Ovary (tissue), 9 donors: Measurements from ENCODE around the gene NFIB. TPM values are rescaled to one million over a fixed set of nuclear protein-coding genes. Genes with fewer than 3 reads are reported as not detected.

ENCODE experiments used
- DNase-seq, 5 donors: peaks; one replicate each; pipeline ENCODE4 v3.0.0-alpha.2; 2019 to 2020
- H3K27ac ChIP-seq, 2 donors: fragments of 200-600 bp; one replicate each; pipeline versions ENCODE4 v1.5.1 to v1.8.0; 2019 to 2022
- H3K27me3 ChIP-seq: fragments of 200-600 bp; one replicate; pipeline ENCODE4 v1.8.0; 2022
- H3K36me3 ChIP-seq: fragments of 200-600 bp; sonication (generic); one replicate; pipeline ENCODE4 v1.5.1; 2019
- H3K4me1 ChIP-seq: one replicate; pipeline ENCODE4 v1.8.1; 2013; ENCODE audit warnings: mild to moderate bottlenecking, moderate library complexity; ENCODE audit not compliant: insufficient read depth
- H3K4me3 ChIP-seq: fragments of 200-600 bp; sonication (generic); one replicate; pipeline ENCODE4 v1.5.1; 2017
- H3K9me3 ChIP-seq, 2 donors: fragments of 200-600 bp in 1 of 2; sonication (generic) in 1 of 2; one replicate each; pipeline versions ENCODE4 v1.5.1 to v1.8.1; 2013 to 2019; ENCODE audit warnings: mild to moderate bottlenecking in 1 of 2, moderate library complexity in 1 of 2
- EP300 ChIP-seq: sonication (generic); formaldehyde crosslinking; IDR thresholded peaks from one replicate; pipeline ENCODE4 v1.6.1; 2017; ENCODE audit warnings: antibody characterized with exemption
- POLR2A ChIP-seq: fragments of 450-650 bp; IDR thresholded peaks from one replicate; pipeline ENCODE4 v1.6.1; 2017; ENCODE audit warnings: antibody characterized with exemption, mild to moderate bottlenecking, moderate library complexity
- WGBS, 3 donors: extraction: QIAGEN DNeasy Blood & Tissue Kit in 1 of 3; methylation state at CpG; one replicate each; pipeline versions ENCODE4 v1.1.5 to v1.1.7; 2013 to 2017; 5-methylcytosine and 5-hydroxymethylcytosine counted together
- intact Hi-C, 4 donors: fragments of 100-400 bp; cut with DNase I; formaldehyde crosslinking; loops; one replicate each; pipeline versions ENCODE4 v1.11.0 to v1.15.1; 2022 to 2023
- polyA plus RNA-seq, 2 donors: library from polyadenylated mRNA; stranded (reverse); fragments of 200-250 nt in 1 of 2; fragments of 350-450 nt in 1 of 2; fragmentation: Illumina TruSeq in 1 of 2; extraction: RNeasy Lipid Tissue Mini Kit (QIAGEN cat#74804) in 1 of 2; gene quantifications; one replicate each; pipeline ENCODE4 v1.2.3, GENCODE V29; 2013 to 2014
- total RNA-seq, 7 donors: library from RNA; depleted of rRNA in 2 of 7; stranded (reverse); fragments of >200 nt in 2 of 7; fragmentation: NEBNext Ultra II Directional in 3 of 7; extraction: Animal tissue kit (Norgen Biotek cat#: 25700) in 3 of 7; gene quantifications; one replicate each; pipeline versions ENCODE4 v1.1.0 to v1.2.4, GENCODE V29; 2016 to 2023
- TF ChIP-seq, protein P1 (sequence below), 3 donors: fragments of 450-650 bp in 2 of 3; fragments of 200-600 bp in 1 of 3; IDR thresholded peaks; one replicate each; pipeline versions ENCODE4 v1.5.1 to v1.8.0; 2016 to 2022; ENCODE audit warnings: antibody characterized with exemption in 3 of 3, mild to moderate bottlenecking in 1 of 3
- donor health status: DM: no; HTN: no; CAD: no; lungs with moderate emphysema.
- donor health status: DM: no; HTN: no; CAD: no.
- donor health status: Bipolar disorder and iron deficiency.
- donor health status: DM: yes; HTN: yes; CAD: no.
- donor health status: DM: no; HTN: no; CAD: no.
- donor health status: DM: yes; HTN: yes; CAD: no.

NFIB gene
- total and polyA plus RNA-seq, 9 donors = 8.7 to 111 (median 53.2) TPM

DNA sequence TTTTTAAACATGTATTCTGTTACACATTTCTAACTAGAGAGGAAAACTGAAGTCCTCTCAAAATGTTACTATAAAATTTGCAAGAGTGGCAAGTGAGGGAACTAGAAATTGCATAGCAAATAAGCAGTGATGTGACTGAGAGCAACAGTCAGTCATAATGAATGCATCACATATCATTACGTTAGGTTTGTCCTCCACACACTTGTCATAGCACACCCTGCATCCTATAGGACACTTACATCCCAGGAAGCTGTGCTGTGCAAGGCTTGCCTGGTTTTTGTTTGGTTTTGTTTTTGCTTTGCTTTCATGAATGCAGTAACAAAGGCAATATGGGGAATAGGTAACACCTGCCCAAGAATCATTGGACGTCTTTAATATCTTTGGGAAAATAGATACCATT lies 10.8 kb downstream of the NFIB start:
- no peaks in the 10 kb centered on the region for H3K9me3 ChIP-seq
- intact Hi-C loops = no loop called here
- TF ChIP-seq, protein P1, sequence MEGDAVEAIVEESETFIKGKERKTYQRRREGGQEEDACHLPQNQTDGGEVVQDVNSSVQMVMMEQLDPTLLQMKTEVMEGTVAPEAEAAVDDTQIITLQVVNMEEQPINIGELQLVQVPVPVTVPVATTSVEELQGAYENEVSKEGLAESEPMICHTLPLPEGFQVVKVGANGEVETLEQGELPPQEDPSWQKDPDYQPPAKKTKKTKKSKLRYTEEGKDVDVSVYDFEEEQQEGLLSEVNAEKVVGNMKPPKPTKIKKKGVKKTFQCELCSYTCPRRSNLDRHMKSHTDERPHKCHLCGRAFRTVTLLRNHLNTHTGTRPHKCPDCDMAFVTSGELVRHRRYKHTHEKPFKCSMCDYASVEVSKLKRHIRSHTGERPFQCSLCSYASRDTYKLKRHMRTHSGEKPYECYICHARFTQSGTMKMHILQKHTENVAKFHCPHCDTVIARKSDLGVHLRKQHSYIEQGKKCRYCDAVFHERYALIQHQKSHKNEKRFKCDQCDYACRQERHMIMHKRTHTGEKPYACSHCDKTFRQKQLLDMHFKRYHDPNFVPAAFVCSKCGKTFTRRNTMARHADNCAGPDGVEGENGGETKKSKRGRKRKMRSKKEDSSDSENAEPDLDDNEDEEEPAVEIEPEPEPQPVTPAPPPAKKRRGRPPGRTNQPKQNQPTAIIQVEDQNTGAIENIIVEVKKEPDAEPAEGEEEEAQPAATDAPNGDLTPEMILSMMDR (IDR thresholded peaks at IDR 0.05) = no peak
- TF ChIP-seq EP300 (no peak), POLR2A (no peak)
- DNase-seq = no peak
- WGBS, 3 donors = 91 to 95% (median 91%) methylated on average over 2 of the region's 2 CpGs
- H3K36me3 ChIP-seq = no peaks in the 10 kb centered on the region
- H3K4me1 ChIP-seq = peaks cover 2% of the 10 kb centered on the region
- H3K4me3 ChIP-seq = no peak overlapping the region
- no peak overlapping the region for H3K27ac ChIP-seq
- no peaks in the 10 kb centered on the region for H3K27me3 ChIP-seq

DNA sequence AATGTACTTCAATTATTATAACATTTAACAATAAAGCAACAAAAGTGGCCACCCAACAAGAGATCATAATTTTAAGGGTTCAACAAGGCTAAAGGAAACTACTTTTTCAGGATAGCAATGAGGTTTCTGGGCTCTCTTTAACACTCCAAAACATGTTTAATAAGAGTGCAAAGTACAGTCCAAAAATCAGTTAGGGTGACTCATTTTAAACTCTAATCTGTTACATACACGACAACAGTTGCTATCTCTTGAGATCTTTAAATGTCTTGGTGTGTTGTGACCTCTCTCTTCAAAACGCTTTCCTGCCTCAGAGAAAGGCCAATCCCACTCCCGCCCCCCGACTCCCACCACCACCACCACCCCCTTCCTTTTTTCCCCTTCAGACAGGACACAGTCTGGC lies 11.5 kb downstream of the NFIB start:
- Histone ChIP-seq H3K9me3 (no peaks in the 10 kb centered on the region), H3K27ac (no peak overlapping the region), H3K27me3 (no peaks in the 10 kb centered on the region), H3K4me1 (peaks cover 2% of the 10 kb centered on the region), H3K36me3 (no peaks in the 10 kb centered on the region), H3K4me3 (no peak overlapping the region)
- intact Hi-C loops = no loop called here
- no peak for DNase-seq
- TF ChIP-seq POLR2A (no peak), EP300 (no peak)
- 38 to 50% (median 46%) methylated on average over 4 of the region's 4 CpGs for WGBS, 3 donors

DNA sequence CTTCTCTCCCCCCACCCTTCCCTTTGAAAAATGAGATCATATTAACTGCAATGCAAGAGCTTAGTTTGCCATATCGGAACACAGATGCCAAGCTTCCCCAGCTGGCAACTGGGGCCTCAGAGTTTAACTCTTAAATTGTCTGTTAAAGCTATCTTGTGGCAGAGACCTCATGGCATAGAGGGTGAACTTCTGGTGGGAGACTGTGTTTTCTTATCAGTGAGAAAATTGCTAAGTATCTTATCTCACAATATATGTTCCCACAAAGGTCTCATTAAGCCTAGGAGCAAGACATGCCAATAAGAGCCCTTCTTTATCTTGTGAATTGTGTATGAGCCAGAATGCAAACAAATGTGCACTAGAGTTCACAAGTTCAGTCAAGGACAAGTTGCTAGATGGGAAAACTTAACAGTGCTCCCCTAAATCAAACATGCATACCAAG lies 12.3 kb downstream of the NFIB start:
- Histone ChIP-seq H3K4me1 (peaks cover 2% of the 10 kb centered on the region), H3K4me3 (no peak overlapping the region), H3K36me3 (no peaks in the 10 kb centered on the region), H3K27ac (no peak overlapping the region), H3K9me3 (no peaks in the 10 kb centered on the region), H3K27me3 (no peaks in the 10 kb centered on the region)
- TF ChIP-seq, protein P1 (IDR thresholded peaks at IDR 0.05) = no peak
- TF ChIP-seq POLR2A = no peak
- TF ChIP-seq EP300 = no peak
- 33 to 48% (median 35%) methylated on average over 1 of the region's 1 CpG for WGBS, 3 donors
- DNase-seq = no peak
- intact Hi-C loops = no loop called here

DNA sequence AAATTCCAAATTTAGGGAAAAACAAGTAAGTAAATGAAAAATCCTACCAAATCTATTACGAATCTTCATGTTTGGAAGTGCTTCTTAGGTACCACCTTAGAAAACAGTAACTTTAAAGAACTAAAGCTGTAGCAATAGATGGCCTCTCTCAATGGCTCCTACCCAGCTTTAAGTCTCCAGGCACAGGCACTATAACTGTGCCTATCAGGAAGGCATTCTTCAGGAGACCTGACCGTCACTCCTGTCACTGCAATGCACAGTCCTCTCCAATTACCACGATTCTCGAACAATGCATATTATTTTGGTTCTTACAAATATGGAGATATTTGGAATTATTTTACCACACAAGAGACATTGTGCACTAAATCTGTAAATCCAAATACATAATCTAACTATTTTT lies 12.9 kb downstream of the NFIB start:
- DNase-seq = no peak
- Histone ChIP-seq H3K27ac (no peak overlapping the region), H3K4me3 (no peak overlapping the region), H3K4me1 (peaks cover 2% of the 10 kb centered on the region), H3K9me3 (no peaks in the 10 kb centered on the region), H3K36me3 (no peaks in the 10 kb centered on the region), H3K27me3 (no peaks in the 10 kb centered on the region)
- no peak for TF ChIP-seq EP300
- no peak for TF ChIP-seq POLR2A
- TF ChIP-seq, protein P1 (IDR thresholded peaks at IDR 0.05) = no peak
- intact Hi-C loops = no loop called here
- WGBS, 3 donors = 87 to 93% (median 89%) methylated on average over 4 of the region's 4 CpGs

DNA sequence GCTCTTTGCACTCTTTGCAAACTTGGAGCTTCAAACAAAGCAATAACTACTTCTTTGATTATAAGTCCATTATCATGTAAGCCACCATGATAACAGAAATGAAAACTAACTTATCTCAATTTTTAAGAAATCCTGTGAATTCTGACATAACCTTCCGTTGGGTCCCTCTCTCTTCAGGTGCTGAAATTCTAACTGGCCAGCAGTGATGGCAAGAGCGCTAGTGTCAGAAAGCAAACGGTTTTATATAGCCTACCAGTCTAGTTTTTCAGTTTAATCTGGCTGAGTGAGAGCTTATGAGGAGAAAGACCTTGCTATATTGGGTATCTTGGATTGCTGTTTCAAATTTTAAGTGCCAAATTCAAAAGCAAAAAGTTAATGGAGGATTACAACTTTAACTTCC lies 13.4 kb downstream of the NFIB start:
- Histone ChIP-seq H3K9me3 (no peaks in the 10 kb centered on the region), H3K36me3 (no peaks in the 10 kb centered on the region), H3K27ac (no peak overlapping the region), H3K4me3 (no peak overlapping the region), H3K27me3 (no peaks in the 10 kb centered on the region), H3K4me1 (peaks cover 2% of the 10 kb centered on the region)
- intact Hi-C loops = no loop called here
- TF ChIP-seq, protein P1 (IDR thresholded peaks at IDR 0.05) = no peak
- TF ChIP-seq POLR2A (no peak), EP300 (no peak)
- 75 to 85% (median 85%) methylated on average over 3 of the region's 3 CpGs for WGBS, 3 donors
- DNase-seq = no peak
